Activated CD4-positive, alpha-beta T cell treated with anti-CD3 and anti-CD28 coated beads, Interleukin-10, Interleukin-2, amounts not matched to agents 100 ng/mL and 50 ng/mL, durations not matched to agents 16 hours and 8 hours (primary cell): ENCODE data around the gene RTCA.
"Not testable (repeated sequence)": the region's sequence is repeated elsewhere in the genome, so short reads cannot be mapped to it uniquely, and the experiment has no call there.

Source experiments
- DNase-seq: peaks from one replicate; pipeline ENCODE4 v3.0.0-alpha.2; 2020

Gene RTCA

DNA sequence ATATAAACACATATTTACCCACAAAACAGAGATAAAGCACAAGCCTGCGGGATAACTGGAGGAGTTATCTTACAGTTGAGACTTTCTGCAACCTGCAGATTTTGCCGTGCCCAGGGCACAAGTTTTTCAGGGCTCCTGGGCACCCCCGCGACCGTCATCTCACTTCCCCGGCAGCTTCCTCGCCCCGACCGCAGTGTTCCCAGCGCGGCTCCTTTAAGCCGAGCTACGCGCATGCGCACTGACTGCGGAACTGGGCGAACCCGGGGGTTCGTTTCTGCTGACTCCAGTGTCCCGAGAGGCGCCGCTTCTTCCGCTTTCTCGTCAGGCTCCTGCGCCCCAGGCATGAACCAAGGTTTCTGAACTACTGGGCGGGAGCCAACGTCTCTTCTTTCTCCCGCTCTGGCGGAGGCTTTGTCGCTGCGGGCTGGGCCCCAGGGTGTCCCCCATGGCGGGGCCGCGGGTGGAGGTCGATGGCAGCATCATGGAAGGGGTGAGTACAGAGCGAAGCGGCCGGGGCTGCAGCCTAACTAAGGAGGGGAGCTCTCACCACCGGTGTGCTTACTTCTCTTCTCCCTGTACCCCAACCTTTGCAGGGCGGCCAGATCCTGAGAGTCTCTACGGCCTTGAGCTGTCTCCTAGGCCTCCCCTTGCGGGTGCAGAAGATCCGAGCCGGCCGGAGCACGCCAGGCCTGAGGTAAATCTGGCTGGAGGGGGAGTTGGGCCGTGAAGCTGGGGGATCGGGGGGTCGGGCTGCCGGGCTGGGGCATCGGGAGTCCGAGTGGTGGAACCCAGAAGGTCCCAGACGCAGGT lies at the start of gene RTCA:
TSS of gene RTCA (plus strand) at position 286 of the 810 bp plus-strand sequence. CDS start at position 446, 160 bp downstream.
- peak; percentile 98 for DNase-seq

DNA sequence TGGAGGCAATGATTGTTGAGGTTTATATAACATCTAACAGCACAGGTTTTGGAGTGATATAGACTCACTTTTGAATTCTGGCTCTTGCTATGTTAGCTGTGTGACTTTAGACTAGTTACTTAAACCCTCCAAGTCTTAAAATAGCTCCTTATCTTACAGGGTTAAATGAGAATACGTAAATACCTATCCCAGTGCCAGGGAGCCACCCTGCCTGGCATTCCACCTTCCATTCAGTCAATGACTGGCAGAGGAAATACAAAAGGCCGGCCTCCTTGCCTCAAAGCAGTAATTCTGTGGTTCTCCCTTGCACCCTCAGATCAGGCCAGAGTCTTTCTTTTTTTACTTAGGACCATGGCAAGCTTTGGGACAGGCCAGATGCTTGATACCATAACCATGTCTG lies 48.2 kb upstream of the RTCA start:
- no peak for DNase-seq

DNA sequence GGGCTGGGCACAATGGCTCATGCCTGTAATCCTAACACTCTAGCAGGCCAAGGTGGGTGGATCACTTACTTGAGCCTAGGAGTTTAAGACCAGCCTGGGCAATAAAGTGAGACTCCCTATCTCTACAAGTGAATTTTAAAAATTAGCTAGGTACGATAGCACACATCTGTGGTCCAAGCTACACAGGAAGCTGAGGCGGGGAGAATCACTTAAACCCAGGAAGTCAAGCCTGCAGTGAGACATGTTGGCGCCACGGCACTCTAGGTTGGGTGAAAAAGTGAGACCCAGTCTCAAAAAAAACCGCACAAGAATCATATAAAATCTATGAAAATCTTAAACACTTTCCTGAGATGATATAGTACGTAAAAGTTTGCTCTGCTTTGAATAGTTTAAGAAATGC lies 46.6 kb upstream of the RTCA start:
- no peak for DNase-seq

DNA sequence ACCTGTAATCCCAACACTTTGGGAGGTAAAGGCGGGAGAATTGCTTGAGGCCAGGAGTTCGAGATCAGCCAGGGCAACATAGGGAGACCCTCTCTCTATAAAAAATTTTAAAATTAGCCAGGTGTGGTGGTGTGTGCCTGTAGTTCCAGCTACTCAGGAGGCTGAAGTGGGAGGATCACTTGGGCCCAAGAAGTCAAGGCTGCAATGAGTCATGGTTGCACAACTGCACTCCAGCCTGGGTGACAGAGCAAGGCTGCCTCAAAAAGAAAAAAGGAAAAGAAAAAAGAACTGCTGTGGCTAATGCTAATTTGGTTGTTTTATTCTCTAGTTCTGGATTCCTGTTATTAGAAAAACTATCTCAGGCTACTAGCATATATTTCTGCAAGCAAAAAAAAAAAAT lies 46.1 kb upstream of the RTCA start:
- DNase-seq: peak; percentile 30

DNA sequence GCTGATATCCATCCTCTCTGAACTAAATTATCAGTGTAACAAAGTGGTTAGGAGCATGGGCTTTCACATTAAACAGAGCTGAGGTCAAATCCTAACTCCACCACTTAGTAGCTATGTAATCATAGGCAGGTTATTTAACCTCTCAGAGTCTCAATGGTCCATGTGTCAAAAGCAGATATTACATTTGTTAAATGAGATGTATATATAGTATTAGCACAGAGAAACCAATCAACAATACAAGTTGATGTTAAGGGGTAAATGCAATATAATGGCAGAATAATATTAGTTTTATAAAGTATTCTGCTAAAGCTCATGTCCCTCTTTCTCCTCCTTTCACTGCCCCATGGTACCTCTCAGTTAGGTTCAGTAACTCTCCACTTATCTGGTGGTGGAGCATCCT lies 43.6 kb upstream of the RTCA start:
- no peak for DNase-seq

DNA sequence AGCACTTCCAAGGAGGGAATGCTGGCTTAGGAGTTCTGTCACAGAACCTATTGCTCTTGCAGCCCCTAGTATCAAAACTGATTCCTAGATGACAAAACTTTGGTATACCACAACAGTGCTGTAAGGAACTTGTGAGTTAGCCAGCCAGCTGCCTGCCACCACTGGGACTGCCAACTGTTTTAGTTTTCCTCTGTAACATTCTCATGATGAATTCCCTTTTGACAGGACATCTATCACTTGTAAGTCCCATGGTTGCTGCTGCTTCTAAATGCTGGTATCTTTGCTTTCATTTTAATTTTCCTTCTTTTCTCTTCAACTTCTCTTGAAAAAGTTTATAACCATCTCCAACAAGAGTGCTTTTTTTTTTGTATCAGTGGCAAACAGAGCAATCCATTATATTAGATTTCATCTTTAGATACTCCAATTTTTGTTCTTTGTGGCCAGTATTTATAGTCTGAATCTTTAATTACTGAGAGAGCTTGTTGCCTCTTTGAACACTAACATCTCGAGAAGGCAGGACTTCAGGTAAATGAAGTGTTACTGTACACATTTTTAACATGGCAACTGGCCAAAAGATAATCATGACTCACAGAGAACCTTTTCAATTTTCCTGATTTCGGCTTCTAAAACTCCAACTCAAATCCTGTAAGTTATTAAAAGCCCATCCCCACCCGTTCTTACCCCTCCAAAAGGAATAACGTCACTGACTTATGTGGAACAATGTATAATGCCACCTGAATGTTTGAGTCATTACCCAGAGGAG lies 36.2 kb upstream of the RTCA start:
- DNase-seq: no peak

DNA sequence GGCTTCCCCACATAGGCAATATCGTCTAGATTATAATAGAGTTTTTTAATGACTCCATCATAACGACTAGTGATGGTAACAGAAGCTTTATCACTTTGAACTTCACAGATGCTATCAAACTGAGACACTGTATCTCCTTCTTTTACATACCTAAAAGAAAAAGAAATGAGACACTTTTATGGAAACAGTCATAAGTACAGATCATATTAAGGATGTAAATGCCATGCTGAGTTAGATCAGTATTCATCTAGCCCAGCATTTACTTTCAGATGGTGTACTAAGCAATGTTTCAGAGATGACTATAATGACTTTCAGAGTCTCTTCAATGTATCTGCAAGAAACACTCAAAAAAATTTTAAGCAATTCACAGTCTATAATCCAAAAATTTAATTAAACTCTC lies 35.3 kb upstream of the RTCA start:
- DNase-seq: peak; percentile 77

DNA sequence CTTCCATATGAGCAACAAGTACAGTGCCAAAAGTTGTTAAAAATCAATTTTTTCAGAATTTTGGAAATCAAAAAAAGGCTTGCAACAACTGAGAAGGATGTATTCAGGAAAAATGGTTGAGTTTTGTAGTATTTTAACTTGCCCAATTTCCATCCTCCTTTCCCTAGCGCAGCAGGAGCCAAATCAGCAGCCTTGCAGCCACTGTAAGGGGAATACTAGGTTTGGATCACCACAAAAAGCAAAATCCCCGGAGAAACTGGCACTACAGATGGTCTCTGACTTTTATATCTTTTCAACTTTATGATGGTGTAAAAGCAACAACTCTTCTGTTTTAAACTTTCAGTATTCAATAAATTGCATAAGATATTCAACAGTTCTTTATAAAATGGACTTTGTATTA lies 34.3 kb upstream of the RTCA start:
- DNase-seq: no peak

DNA sequence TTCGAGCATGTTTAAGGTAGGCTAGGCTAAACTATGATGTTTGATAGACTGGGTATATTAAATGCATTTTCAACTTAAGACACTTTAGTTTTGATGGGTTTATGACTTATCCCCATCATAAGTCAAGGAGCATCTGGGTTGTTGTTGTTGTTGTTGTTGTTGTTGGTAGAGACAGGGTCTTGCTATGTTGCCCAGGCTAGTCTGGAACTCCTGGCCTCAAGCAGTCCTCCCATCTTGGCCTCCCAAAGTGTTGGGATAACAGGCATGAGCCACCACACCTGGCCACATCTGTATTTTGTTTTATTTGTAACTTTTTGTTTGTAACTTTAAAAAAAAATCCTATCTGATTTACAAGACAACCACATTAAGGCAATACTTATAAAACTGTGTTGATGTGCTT lies 33.9 kb upstream of the RTCA start:
- no peak for DNase-seq

DNA sequence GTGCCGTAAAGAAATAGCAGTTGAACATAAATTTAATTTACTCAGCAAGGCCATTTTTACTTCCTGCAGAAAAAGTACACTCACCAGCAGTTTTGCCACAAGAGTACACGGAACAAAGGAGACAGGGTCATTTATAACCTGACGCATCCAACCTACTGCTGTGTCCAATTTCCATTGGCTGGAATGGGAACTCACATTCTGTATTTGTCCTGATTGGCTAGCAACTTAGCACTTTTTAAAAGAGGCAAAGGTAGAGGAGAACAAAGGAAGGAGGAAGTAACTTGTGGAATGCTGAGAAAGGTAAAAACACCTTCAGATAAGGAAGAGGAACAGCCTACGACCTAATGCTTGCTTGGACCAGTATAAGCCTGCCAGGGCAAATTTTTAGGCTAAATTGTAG lies 32.5 kb upstream of the RTCA start:
- DNase-seq: not testable (repeated sequence)

DNA sequence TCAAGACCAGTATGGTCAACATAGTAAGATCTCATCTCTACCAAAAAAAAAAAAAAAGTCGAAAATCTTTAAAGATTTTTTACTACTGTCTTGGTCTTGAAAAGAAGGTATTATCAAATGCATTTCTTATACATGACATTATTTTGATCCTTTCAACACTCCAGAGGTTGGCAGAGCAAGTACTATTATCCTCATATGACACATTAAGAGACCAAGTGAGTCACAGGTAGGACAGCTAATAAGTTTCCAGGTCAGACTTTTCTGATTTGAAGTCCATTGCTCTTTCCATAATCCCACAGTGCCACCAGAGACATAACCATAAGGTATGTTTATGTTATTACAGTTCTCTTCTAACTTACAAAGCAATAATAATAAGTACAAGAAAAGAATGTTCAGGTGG lies 31.6 kb upstream of the RTCA start:
- DNase-seq: no peak

DNA sequence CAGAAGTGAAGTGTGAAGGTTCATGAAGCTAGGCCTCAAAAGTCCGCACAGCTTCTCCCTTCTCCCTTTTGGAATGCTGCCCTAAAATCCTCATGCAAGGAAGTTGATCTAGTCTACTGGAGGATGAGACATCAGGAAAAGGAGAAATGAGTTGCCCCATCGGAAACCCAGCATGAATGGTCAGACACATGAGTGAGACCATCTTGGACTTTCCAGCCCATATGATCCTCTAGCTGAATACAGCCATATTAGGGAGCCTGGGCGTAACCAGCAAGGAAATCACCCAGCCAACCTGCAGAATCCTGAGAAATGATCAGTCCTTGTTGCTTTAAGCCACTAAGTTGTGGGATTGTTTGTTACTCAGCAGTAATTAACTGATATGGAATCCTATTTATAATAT lies 28.9 kb upstream of the RTCA start:
- no peak for DNase-seq

DNA sequence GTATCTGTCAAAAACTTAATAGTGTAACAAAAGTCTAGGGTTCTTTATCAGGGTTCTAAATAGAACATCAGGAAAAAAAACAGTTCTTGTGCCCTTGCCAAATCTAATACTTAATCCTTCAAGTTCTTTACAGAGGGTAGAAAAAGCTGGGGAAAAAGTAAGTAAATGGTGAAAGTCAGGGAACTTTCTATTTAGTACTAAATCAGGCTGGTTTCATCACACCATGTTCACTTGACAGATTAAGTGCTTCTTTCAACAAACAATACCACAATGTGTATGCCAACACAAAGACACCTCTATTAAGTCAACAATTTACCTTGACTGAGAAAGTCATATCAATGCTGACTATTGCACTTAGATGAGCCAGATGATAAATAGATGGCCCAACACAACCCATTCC lies 26.1 kb upstream of the RTCA start:
- DNase-seq: no peak

DNA sequence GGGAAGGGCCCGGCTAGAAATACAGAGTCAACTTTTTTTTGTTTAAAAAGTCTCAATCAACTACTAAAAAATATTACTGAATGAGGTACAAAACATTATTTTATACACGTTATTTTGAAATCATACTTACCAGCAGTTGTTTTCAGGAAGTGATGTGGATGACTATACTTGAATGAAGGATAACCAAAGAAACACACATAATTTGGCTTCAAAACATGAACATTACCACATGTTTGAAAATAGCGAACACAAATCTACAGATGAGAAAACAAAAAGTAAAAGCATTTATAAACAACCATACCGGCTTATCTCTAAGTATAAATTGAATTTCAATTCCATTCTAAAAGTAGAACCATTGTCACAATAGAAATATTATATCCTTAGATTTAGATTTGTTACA lies 25.4 kb upstream of the RTCA start:
- DNase-seq: no peak

DNA sequence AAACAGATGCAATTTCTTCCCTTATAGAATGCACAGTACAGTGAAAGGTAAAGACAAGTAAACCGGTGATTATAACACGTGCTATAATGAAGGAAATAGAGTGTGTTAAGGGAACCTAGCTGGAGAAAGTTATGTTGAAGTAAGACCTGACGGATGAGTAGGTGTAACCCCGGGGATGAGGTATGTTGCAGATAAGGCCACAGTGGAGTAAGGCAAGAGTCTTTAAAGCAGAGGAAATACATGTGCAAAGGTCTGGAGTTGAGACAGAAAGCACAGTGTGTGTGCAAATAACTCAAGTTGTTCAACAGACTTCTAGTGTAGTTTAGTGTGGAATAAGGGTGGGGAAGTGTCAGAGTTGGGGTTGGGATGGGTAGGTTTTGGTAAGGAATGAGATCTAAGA lies 19.3 kb upstream of the RTCA start:
- DNase-seq: no peak

DNA sequence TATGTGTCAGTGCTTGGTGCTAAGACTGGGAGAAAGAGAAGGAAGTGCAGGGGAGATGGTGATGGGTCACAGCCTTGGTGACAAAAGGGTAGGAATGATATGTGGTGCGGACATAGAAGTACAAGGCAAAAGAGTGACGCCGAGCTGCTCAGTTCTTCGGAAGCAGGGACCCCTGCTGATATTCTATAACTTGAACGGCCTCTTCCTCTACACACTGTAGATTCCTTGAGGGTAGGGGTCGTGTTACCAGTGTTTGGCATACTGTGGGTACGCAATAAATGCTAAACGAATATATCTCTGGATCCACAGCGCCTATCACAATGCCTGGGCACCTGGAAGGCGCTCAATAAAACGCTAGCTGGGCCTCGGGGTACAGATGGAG lies 16.9 kb upstream of the RTCA start:
- DNase-seq: no peak

DNA sequence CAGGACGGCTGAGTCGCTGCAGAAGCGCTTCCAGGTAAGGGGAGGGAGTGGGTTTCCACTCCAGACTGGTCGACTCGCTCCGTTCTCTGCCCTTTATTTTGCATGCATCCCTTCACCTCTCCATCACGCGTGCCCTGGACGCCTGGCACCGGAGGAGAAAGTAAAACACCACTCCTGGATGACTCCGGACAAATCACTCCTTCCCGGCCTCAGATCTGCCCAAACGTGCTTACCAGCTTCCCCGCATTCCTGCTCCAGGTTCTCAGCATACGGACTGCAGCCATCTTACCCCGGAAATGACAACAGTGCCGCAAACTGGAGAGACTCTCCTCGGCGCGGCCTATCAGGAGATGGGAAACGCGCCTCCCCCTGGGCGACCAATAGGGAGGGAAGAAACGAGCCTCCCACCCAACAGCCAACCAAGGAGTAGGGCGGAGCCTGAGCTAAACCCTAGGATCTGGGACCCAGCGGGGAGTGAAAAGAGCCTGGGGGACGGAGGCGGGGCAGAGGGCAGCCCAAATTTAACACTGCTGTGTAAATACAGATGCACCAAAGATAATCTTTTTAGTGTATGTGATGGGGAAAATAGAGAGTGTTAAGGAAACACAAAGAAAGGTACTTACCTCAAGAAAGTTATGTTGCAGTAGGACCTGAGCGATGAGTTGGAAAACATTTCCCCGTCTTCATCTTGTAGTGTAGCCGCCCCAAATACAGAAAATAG lies 16.3 kb upstream of the RTCA start, which contains the start of gene DBT:
TSS of gene DBT (minus strand) at position 298 of the 721 bp plus-strand sequence. CDS start at position 284, 14 bp downstream.
- DNase-seq: peak; percentile 97

DNA sequence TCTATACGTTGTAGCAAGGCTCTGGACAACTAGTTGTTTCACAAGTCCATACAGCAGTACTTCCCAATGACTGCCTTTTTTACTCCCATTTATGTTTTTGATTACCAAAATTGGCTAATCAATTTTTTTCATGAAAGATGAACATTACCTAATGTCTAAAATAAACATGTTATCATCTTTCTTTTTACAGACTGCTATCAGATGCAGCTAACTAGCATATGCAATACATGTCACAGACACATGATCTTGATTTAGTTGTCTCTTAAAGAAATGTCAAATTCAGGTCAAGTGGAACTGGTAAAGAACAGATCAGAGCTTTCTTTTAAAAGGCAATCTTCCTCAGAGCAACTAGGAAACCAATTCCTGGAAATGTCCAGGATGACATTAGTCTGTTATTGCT lies 15.8 kb upstream of the RTCA start:
- DNase-seq: no peak

DNA sequence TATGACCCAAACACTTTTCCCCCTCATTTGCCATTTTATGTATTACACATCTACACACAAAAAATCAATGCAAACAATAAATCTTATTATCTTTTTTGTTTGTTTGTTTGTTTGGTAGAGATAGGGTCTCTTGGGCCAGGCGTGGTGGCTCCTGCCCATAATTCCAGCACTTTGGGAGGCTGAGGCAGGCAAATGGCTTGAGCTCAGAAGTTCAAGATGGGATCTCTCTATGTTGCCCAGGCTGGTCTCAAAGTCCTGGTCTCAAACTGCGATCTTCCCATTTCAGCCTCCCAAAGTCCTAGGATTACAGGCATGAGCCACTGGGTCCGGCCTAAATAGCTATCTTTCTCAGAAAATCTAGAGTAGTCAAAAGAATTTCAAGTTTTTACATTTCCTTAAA lies 15.2 kb upstream of the RTCA start:
- DNase-seq: no peak

DNA sequence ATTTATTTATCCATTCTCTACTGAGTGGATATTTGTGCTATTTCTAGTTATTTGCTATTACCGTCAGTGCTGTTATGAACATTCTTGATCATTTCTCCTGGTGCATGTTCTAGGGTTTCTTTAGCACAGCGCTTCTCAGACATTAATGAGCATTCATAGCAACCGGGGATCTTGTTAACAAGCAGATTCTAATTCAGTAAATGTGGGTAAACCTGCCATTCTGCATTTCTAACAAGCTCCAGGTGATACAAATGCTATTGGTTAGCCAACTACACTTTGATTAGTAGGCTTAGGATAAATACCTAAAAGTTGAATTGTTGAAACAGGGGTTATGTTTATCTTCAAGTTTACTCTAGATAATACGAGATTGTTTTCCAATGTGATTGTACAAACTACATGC lies 13.1 kb upstream of the RTCA start:
- DNase-seq: no peak

DNA sequence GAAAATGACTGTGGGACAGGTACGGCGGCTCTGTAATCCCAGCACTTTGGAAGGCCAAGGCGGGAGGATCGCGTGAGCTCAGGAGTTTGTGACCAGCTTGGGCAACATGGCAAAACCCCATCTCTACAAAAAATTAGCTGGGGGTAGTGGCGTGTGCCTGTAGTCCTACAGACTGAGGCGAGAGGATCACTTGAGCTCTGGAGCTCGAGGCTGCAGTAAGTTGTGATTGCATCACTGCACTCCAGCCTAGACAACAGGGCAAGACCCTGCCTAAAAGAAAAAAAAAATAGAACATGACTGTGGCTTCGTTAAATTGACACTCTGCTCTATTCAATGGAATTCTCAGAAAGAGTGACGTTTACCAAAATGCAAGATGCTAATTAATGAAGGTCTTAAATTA lies 12.5 kb upstream of the RTCA start:
- no peak for DNase-seq

DNA sequence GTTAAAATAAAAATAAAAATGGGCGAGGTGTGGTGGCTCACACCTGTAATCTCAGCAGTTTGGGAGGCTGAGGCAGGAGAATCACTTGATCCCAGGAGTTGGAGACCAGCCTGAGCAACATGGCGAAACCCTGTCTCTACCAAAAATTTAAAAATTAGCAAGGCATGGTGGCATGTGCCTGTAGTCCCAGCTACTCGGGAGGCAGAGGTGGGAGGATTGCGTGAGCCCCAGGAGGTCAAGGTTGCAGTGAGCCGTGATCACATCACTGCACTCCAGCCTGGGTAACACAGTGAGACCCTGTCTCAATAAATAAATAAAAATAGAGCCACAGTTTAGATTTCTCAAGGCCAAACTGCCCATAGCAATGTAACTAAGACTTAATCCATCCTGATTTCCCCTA lies 9.7 kb upstream of the RTCA start:
- not testable (repeated sequence) for DNase-seq

DNA sequence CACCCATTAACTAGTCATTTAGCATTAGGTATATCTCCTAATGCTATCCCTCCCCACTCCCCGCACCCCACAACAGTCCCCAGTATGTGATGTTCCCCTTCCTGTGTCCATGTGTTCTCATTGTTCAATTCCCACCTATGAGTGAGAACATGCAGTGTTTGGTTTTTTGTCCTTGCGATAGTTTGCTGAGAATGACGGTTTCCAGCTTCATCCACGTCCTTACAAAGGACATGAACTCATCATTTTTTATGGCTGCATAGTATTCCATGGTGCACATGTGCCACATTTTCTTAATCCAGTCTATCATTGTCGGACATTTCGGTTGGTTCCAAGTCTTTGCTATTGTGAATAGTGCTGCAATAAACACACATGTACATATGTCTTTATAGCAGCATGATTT lies 7.6 kb upstream of the RTCA start:
- DNase-seq: not testable (repeated sequence)

DNA sequence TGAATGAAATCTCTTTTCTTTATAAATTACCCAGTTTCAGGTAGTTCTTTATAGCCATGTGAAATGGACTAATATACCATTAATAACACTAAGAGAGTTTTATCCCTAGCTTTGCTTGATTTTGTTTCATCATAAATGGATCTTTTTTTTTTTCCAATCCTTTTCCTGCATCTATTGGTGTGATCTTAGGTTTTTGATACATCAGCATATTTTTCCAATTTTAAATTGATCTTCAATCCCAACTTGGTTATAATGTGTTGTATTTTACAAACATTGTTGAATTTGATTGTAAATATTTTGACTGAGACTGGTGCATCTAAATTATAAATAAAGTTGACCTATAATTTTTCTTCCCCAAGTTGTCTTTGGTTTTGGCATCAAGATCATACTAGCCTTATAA lies 4.3 kb upstream of the RTCA start:
- no peak for DNase-seq
